Measurements from ENCODE around the gene SNRNP25. TPM values are rescaled to one million over a fixed set of nuclear protein-coding genes. Genes with fewer than 3 reads are reported as not detected.
A peak's percentile ranks its signal among the peaks of the same experiment; 100 is the strongest.

The SNRNP25 gene
- total RNA-seq, 4 donors from 2014 or later, result 22.0 to 33.6 (median 25.7) TPM

DNA sequence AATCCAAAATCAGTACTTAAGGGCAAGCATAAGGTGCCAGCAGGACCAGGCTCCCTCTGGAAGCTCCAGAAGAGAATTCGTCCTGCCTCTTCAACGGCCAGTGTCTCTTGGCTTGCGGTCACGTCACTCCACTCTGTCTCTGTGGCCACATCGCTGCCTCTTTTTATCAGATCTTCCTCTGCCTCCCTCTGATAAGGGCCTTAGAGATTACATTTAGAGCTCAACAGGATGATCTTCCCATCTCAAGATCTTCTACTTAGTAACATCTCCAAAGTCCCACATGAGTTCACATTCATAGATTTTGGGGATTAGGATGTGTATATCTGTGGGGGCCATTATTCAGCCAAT, 41.3 kb downstream of the SNRNP25 start:
- no peak overlapping the region for H3K4me3 ChIP-seq
- H3K27ac ChIP-seq (replicated peaks in 1 of 4), result no peak overlapping the region
- H3K9me3 ChIP-seq, result no peaks in the 10 kb centered on the region
- H3K4me1 ChIP-seq, result peaks cover 17 to 34% (median 25%) of the 10 kb centered on the region in 4 donors
- no peaks in the 10 kb centered on the region for H3K27me3 ChIP-seq
- intact Hi-C loops (cut with DNase I), result no loop called here
- 90% methylated on average over 5 of the region's 5 CpGs for WGBS
- no peak for DNase-seq (ENCODE audit: extremely low spot score)
- H3K36me3 ChIP-seq, result peaks cover 11 to 52% (median 49%) of the 10 kb centered on the region in 4 donors
- TF ChIP-seq, protein P1, sequence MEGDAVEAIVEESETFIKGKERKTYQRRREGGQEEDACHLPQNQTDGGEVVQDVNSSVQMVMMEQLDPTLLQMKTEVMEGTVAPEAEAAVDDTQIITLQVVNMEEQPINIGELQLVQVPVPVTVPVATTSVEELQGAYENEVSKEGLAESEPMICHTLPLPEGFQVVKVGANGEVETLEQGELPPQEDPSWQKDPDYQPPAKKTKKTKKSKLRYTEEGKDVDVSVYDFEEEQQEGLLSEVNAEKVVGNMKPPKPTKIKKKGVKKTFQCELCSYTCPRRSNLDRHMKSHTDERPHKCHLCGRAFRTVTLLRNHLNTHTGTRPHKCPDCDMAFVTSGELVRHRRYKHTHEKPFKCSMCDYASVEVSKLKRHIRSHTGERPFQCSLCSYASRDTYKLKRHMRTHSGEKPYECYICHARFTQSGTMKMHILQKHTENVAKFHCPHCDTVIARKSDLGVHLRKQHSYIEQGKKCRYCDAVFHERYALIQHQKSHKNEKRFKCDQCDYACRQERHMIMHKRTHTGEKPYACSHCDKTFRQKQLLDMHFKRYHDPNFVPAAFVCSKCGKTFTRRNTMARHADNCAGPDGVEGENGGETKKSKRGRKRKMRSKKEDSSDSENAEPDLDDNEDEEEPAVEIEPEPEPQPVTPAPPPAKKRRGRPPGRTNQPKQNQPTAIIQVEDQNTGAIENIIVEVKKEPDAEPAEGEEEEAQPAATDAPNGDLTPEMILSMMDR (IDR thresholded peaks at IDR 0.05), result no peak

DNA sequence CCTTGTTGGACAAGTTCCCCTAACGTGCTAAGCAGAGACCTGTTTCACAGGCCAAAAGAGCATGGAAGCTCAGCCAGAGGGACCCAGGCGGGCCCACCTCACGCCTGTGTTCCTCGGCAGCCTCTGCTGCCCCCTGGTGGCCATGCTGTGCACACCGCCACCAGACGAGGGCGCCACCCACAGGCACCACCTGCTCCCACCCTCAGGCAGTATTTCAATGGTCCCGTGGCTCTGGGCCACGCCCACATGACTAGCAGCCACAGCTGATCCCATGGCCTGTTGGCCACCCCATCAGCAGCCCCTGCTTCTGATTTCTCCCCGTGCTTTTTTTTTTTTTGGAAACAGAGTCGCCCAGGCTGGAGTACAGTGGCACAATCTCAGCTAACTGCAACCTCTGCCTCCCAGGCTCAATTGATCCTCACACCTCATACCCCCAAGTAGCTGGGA, 43.3 kb downstream of the SNRNP25 start:
- intact Hi-C loops (cut with DNase I), result loop anchor here (1.0 kb wide), 1 partner anchor 32 kb away; no protein-coding TSS in a partner anchor
- Histone ChIP-seq H3K4me1 (peaks cover 19 to 37% (median 25%) of the 10 kb centered on the region in 4 donors), H3K9me3 (no peaks in the 10 kb centered on the region), H3K27me3 (no peaks in the 10 kb centered on the region), H3K27ac (replicated peaks in 1 of 4) (no peak overlapping the region), H3K4me3 (no peak overlapping the region), H3K36me3 (peaks cover 6 to 47% (median 45%) of the 10 kb centered on the region in 4 donors)
- TF ChIP-seq, protein P1 (IDR thresholded peaks at IDR 0.05), result peak; percentile 98 to 100 (median 99)
- TF ChIP-seq POLR2A (IDR thresholded peaks at IDR 0.05; ENCODE audit: low read depth) (no peak), EP300 (IDR thresholded peaks at IDR 0.05) (no peak), POLR2AphosphoS5 (IDR thresholded peaks at IDR 0.05) (peak; percentile 41 to 84)
- WGBS, result 14% methylated on average over 5 of the region's 11 CpGs
- peak; percentile 98 for DNase-seq (ENCODE audit: extremely low spot score)

DNA sequence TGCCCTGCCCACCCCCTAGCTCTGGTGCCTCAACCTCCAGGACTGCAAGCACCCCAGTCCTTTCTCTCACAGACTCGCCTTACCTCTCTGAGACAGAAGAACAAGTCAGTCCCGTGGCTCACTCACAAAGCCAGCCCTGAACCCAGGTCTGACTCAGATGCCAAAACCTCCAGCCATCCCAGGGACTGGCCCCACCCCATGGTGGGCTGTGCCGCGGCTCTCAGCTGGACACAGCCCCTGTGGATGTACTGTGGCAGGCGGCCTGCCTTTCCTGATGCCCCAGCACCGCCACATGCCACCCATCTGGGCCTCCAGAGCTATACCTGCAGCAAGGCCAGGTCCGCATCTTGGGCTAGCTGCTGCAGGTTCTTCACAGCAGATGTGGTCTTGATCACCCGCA, 44.2 kb downstream of the SNRNP25 start:
- intact Hi-C loops (cut with DNase I), result loop anchor here (1.0 kb wide), 1 partner anchor 33 kb away; no protein-coding TSS in a partner anchor
- Histone ChIP-seq H3K4me3 (no peak overlapping the region), H3K4me1 (peaks cover 17 to 37% (median 32%) of the 10 kb centered on the region in 4 donors), H3K36me3 (peaks cover 6 to 40% (median 38%) of the 10 kb centered on the region in 4 donors), H3K27me3 (no peaks in the 10 kb centered on the region), H3K9me3 (no peaks in the 10 kb centered on the region), H3K27ac (replicated peaks in 1 of 4) (no peak overlapping the region)
- DNase-seq (ENCODE audit: extremely low spot score), result no peak
- TF ChIP-seq EP300 (IDR thresholded peaks at IDR 0.05), result no peak
- TF ChIP-seq, protein P1 (IDR thresholded peaks at IDR 0.05), result no peak
- no peak for TF ChIP-seq POLR2A (IDR thresholded peaks at IDR 0.05; ENCODE audit: low read depth)
- no peak for TF ChIP-seq POLR2AphosphoS5 (IDR thresholded peaks at IDR 0.05)
- WGBS, result 100% methylated on average over 2 of the region's 8 CpGs

DNA sequence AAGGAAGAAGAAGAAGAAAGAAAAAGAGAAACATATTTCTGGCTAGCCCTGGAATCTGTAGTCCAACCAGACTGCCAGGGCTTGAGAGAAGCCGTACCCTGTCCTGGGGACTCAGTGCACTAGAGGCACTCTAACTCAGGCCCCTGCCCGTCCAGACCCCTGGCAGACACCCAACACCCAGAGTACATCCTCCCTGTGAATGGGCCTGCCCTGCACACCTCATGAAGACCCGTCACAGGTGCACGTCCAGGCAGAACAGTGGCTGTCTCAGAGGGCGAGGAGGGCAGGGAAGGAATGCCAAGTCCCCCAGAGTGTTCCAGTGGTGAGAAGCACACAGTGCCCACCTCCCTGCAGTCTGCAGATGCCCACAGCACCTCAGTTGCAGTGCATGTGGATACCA, 47.4 kb downstream of the SNRNP25 start:
- DNase-seq (ENCODE audit: extremely low spot score), result no peak
- peak overlapping the region; percentile 53 to 74 (median 60) for H3K27ac ChIP-seq (replicated peaks in 1 of 4)
- H3K9me3 ChIP-seq, result no peaks in the 10 kb centered on the region
- H3K4me1 ChIP-seq, result peaks cover 19 to 40% (median 34%) of the 10 kb centered on the region in 4 donors
- peaks cover 10 to 49% (median 45%) of the 10 kb centered on the region in 4 donors for H3K36me3 ChIP-seq
- 90% methylated on average over 5 of the region's 5 CpGs for WGBS
- TF ChIP-seq POLR2AphosphoS5 (IDR thresholded peaks at IDR 0.05), result no peak
- no peak for TF ChIP-seq POLR2A (IDR thresholded peaks at IDR 0.05; ENCODE audit: low read depth)
- TF ChIP-seq, protein P1 (IDR thresholded peaks at IDR 0.05), result no peak
- no peaks in the 10 kb centered on the region for H3K27me3 ChIP-seq
- intact Hi-C loops (cut with DNase I), result no loop called here
- no peak overlapping the region for H3K4me3 ChIP-seq

DNA sequence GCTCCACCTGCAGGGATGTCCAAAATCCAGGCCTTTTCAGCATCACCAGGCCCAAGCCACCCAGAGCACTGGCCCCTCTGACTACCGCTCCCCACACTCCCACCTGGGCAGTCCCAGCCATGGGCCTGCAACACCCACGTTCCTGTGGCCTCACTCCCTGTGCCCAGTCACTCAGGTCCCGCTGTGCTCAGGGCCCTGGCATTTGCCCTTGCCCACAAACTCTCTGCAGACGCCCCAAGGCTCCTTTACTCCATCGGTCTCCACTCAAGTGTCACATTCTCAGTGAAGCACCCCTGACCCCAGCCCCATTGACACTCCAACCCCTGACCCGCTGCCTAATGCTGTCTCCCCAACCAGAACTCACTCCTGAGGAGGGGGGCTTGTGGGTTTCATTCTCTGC, 48.0 kb downstream of the SNRNP25 start:
- no peak overlapping the region for H3K4me3 ChIP-seq
- TF ChIP-seq, protein P1 (IDR thresholded peaks at IDR 0.05), result no peak
- TF ChIP-seq POLR2A (IDR thresholded peaks at IDR 0.05; ENCODE audit: low read depth) (no peak), EP300 (IDR thresholded peaks at IDR 0.05) (no peak), POLR2AphosphoS5 (IDR thresholded peaks at IDR 0.05) (no peak)
- peak overlapping the region; percentile 53 to 74 (median 60) for H3K27ac ChIP-seq (replicated peaks in 1 of 4)
- whole genome bisulfite sequencing, result 93% methylated on average over 6 of the region's 6 CpGs
- H3K27me3 ChIP-seq, result no peaks in the 10 kb centered on the region
- H3K9me3 ChIP-seq, result no peaks in the 10 kb centered on the region
- intact Hi-C loops (cut with DNase I), result no loop called here
- no peak for DNase-seq (ENCODE audit: extremely low spot score)
- H3K36me3 ChIP-seq, result peaks cover 12 to 52% (median 41%) of the 10 kb centered on the region in 4 donors
- H3K4me1 ChIP-seq, result peaks cover 19 to 40% (median 34%) of the 10 kb centered on the region in 4 donors

All from esophagus muscularis mucosa (tissue), 4 donors.